DND-41 (cell line): ENCODE results near the gene MPST.

Experiments
- EZH2 ChIP-seq: IDR thresholded peaks from 3 replicates; pipeline ENCODE4 v1.6.1; 2012; ENCODE audit warnings: borderline replicate concordance, low read depth, mild to moderate bottlenecking, moderate library complexity, low read length, inconsistent platforms; ENCODE audit not compliant: severe bottlenecking
- TF ChIP-seq, protein P1 (sequence below): IDR thresholded peaks from 2 replicates; pipeline ENCODE4 v1.5.1; 2012; ENCODE audit warnings: borderline replicate concordance, low read length, moderate library complexity, mild to moderate bottlenecking; ENCODE audit not compliant: poor library complexity, severe bottlenecking; ENCODE audit errors: extremely low read depth

DNA sequence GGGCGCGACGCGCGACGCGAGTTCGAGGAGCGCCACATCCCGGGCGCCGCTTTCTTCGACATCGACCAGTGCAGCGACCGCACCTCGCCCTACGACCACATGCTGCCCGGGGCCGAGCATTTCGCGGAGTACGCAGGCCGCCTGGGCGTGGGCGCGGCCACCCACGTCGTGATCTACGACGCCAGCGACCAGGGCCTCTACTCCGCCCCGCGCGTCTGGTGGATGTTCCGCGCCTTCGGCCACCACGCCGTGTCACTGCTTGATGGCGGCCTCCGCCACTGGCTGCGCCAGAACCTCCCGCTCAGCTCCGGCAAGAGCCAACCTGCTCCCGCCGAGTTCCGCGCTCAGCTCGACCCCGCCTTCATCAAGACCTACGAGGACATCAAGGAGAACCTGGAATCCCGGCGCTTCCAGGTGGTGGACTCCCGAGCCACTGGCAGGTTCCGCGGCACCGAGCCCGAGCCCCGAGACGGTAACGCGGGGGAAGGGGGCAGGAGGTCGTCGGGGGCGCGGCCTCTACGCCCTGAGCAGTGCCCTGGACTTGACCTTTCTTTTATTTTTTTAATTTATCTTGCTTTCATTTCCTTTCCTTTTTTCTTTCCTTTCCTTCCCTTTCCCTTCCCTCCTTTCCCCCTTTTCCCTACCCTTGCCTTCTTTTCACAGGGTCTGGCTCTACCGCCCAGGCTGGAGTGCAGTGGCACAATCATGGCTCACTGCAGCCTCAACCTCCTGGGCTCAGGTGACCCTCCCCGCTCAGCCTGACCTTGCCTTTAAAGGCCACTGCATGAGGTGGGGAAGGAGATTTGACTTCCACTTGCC is 5.0 kb downstream of the MPST start:
- TF ChIP-seq, protein P1, sequence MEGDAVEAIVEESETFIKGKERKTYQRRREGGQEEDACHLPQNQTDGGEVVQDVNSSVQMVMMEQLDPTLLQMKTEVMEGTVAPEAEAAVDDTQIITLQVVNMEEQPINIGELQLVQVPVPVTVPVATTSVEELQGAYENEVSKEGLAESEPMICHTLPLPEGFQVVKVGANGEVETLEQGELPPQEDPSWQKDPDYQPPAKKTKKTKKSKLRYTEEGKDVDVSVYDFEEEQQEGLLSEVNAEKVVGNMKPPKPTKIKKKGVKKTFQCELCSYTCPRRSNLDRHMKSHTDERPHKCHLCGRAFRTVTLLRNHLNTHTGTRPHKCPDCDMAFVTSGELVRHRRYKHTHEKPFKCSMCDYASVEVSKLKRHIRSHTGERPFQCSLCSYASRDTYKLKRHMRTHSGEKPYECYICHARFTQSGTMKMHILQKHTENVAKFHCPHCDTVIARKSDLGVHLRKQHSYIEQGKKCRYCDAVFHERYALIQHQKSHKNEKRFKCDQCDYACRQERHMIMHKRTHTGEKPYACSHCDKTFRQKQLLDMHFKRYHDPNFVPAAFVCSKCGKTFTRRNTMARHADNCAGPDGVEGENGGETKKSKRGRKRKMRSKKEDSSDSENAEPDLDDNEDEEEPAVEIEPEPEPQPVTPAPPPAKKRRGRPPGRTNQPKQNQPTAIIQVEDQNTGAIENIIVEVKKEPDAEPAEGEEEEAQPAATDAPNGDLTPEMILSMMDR = no peak
- TF ChIP-seq EZH2 = no peak
